Endothelial cell (in vitro differentiated cells): ENCODE data around the gene PHPT1. TPM values are rescaled to one million over a fixed set of nuclear protein-coding genes. Genes with fewer than 3 reads are reported as not detected.
"Not testable (repeated sequence)": the region's sequence is repeated elsewhere in the genome, so short reads cannot be mapped to it uniquely, and the experiment has no call there.

Source experiments
- DNase-seq: peaks from one replicate; pipeline ENCODE4 v3.0.0; 2021; ENCODE audit warnings: low spot score
- H3K27ac Mint-ChIP-seq: one replicate; pipeline ENCODE4 v1.8.0; 2021; ENCODE audit warnings: mixed read lengths, inconsistent platforms; ENCODE audit not compliant: unreplicated experiment
- H3K27me3 Mint-ChIP-seq: one replicate; pipeline ENCODE4 v1.8.0; 2021; ENCODE audit warnings: mild to moderate bottlenecking, moderate library complexity, mixed read lengths, inconsistent platforms; ENCODE audit not compliant: unreplicated experiment
- H3K36me3 Mint-ChIP-seq: one replicate; pipeline ENCODE4 v1.8.0; 2021; ENCODE audit warnings: mild to moderate bottlenecking, low read depth, mixed read lengths, inconsistent platforms; ENCODE audit not compliant: unreplicated experiment
- H3K4me1 Mint-ChIP-seq: one replicate; pipeline ENCODE4 v1.8.0; 2021; ENCODE audit warnings: mild to moderate bottlenecking, mixed read lengths, inconsistent platforms; ENCODE audit not compliant: unreplicated experiment
- H3K4me3 Mint-ChIP-seq: one replicate; pipeline ENCODE4 v1.8.0; 2021; ENCODE audit warnings: mild to moderate bottlenecking, mixed read lengths, inconsistent platforms; ENCODE audit not compliant: unreplicated experiment
- H3K9me3 Mint-ChIP-seq: one replicate; pipeline ENCODE4 v1.8.0; 2021; ENCODE audit warnings: mixed read lengths, inconsistent platforms; ENCODE audit not compliant: unreplicated experiment
- CTCF ChIP-seq: fragments of 200-600 bp; sonication (generic); IDR thresholded peaks from one replicate; pipeline ENCODE4 v1.5.0; 2021; ENCODE audit warnings: antibody characterized with exemption; ENCODE audit not compliant: unreplicated experiment
- total RNA-seq: library from RNA; stranded (reverse); fragmentation: NEBNext Ultra II Directional; extraction: Animal tissue kit (Norgen Biotek cat#: 25700); gene quantifications from one replicate; pipeline ENCODE4 v1.2.1, GENCODE V29; 2021; ENCODE audit not compliant: unreplicated experiment

The PHPT1 gene
- total RNA-seq, 1 donor from 2014 or later, result 134 TPM

- H3K4me1 Mint-ChIP-seq, result no peaks in the 10 kb centered on the region
- no peak for TF ChIP-seq CTCF
These were observed 19.0 kb upstream of the PHPT1 start for GRCh38 chr9:136829981-136830885.

GRCh38 chr9:136831002-136831719 lies 18.0 kb upstream of the PHPT1 start:
- peaks cover 13% of the 10 kb centered on the region for H3K36me3 Mint-ChIP-seq
- H3K4me1 Mint-ChIP-seq, result no peaks in the 10 kb centered on the region
- no peak for TF ChIP-seq CTCF
- H3K9me3 Mint-ChIP-seq, result no peaks in the 10 kb centered on the region
- peaks cover 7% of the 10 kb centered on the region for H3K27me3 Mint-ChIP-seq
- H3K4me3 Mint-ChIP-seq, result peak overlapping the region; percentile 37
- no peak for DNase-seq
- H3K27ac Mint-ChIP-seq, result no peak overlapping the region

More at GRCh38 chr9:136829981-136830885, 19.0 kb upstream of the PHPT1 start:
- no peak overlapping the region for H3K27ac Mint-ChIP-seq
- DNase-seq, result no peak
- H3K36me3 Mint-ChIP-seq, result peaks cover 13% of the 10 kb centered on the region
- H3K27me3 Mint-ChIP-seq, result peaks cover 7% of the 10 kb centered on the region
- no peak overlapping the region for H3K4me3 Mint-ChIP-seq
- H3K9me3 Mint-ChIP-seq, result no peaks in the 10 kb centered on the region

- Mint-ChIP-seq H3K27me3 (peaks cover 7% of the 10 kb centered on the region), H3K27ac (no peak overlapping the region), H3K4me1 (no peaks in the 10 kb centered on the region), H3K4me3 (no peak overlapping the region), H3K9me3 (no peaks in the 10 kb centered on the region), H3K36me3 (peaks cover 13% of the 10 kb centered on the region)
- TF ChIP-seq CTCF, result no peak
- DNase-seq, result no peak
These were observed 17.5 kb upstream of the PHPT1 start for GRCh38 chr9:136831720-136832104.

GRCh38 chr9:136832581-136832980 lies 16.6 kb upstream of the PHPT1 start:
- Mint-ChIP-seq H3K36me3 (peaks cover 13% of the 10 kb centered on the region), H3K27me3 (peaks cover 7% of the 10 kb centered on the region), H3K4me3 (no peak overlapping the region), H3K4me1 (no peaks in the 10 kb centered on the region), H3K27ac (no peak overlapping the region), H3K9me3 (no peaks in the 10 kb centered on the region)
- no peak for DNase-seq
- no peak for TF ChIP-seq CTCF

GRCh38 chr9:136833381-136834048 lies 15.7 kb upstream of the PHPT1 start:
- not testable (repeated sequence) for DNase-seq, H3K4me1 Mint-ChIP-seq, H3K27ac Mint-ChIP-seq, H3K9me3 Mint-ChIP-seq, H3K27me3 Mint-ChIP-seq
- peak overlapping the region; percentile 85 for H3K4me3 Mint-ChIP-seq
- H3K36me3 Mint-ChIP-seq, result peaks cover 13% of the 10 kb centered on the region
